Activated CD4-positive, alpha-beta T cell treated with anti-CD3 and anti-CD28 coated beads for 36 hours (primary cell): ENCODE measurements around the gene SMC6. TPM values are rescaled to one million over a fixed set of nuclear protein-coding genes. Genes with fewer than 3 reads are reported as not detected.

Experiments
- ATAC-seq: fragments of 200-7000 bp; cut with Tn5 transposase; one replicate; pipeline ENCODE4 v1.10.0; 2021; ENCODE audit warnings: mild to moderate bottlenecking, moderate library complexity
- CTCF ChIA-PET: fragments of 350-600 bp; sonication (Branson Sonifier 250); formaldehyde crosslinking; loops from one replicate; lab custom pipeline; 2021; ENCODE audit warnings: antibody characterized with exemption; lab: Charles Lee
- POLR2A ChIA-PET: fragments of 350-600 bp; sonication (Branson Sonifier 250); formaldehyde crosslinking; loops from one replicate; lab custom pipeline; 2021; ENCODE audit warnings: antibody characterized with exemption, inconsistent platforms; lab: Charles Lee
- DNase-seq: peaks from one replicate; pipeline ENCODE4 v3.0.0-alpha.2; 2020
- H3K27ac Mint-ChIP-seq: one replicate; pipeline ENCODE4 v1.8.0; 2021; ENCODE audit warnings: mixed read lengths
- H3K27me3 Mint-ChIP-seq: one replicate; pipeline ENCODE4 v1.8.0; 2021; ENCODE audit warnings: mixed read lengths
- H3K36me3 Mint-ChIP-seq: one replicate; pipeline ENCODE4 v1.8.0; 2021; ENCODE audit warnings: low read depth, mixed read lengths
- H3K4me1 Mint-ChIP-seq: one replicate; pipeline ENCODE4 v1.8.0; 2021; ENCODE audit warnings: mixed read lengths
- H3K4me3 Mint-ChIP-seq: one replicate; pipeline ENCODE4 v1.8.0; 2021; ENCODE audit warnings: mild to moderate bottlenecking, moderate library complexity, mixed read lengths
- H3K9me3 Mint-ChIP-seq: one replicate; pipeline ENCODE4 v1.8.0; 2021; ENCODE audit warnings: low read depth, mixed read lengths
- intact Hi-C, 2 experiments: fragments of 100-400 bp; cut with DNase I in 1 of 2; cut with micrococcal nuclease in 1 of 2; formaldehyde crosslinking; loops; one replicate each; pipeline versions ENCODE4 v1.14.2 to v1.15.1; 2022 to 2024; cut with DNase I, micrococcal nuclease
- total RNA-seq, 2 experiments: library from RNA; stranded (reverse); gene quantifications; one replicate each; pipeline ENCODE4 v1.2.3, GENCODE V29; 2021

Gene SMC6
- total RNA-seq, 2 experiments from 2014 or later, result 25.4 to 26.3 TPM

GRCh38 chr2:17628349-17629261 is 125.0 kb downstream of the SMC6 start:
- Mint-ChIP-seq H3K27me3 (peaks cover 3% of the 10 kb centered on the region), H3K4me3 (no peak overlapping the region), H3K4me1 (no peaks in the 10 kb centered on the region), H3K36me3 (no peaks in the 10 kb centered on the region), H3K27ac (no peak overlapping the region), H3K9me3 (no peaks in the 10 kb centered on the region)
- intact Hi-C loops, result no loop called here
- ATAC-seq (no peak), DNase-seq (no peak)
- POLR2A ChIA-PET, result no interaction called here
- CTCF ChIA-PET, result interaction anchor here (1.0 kb wide), 1 partner anchor 17 kb away, joined by 3 read pairs; no protein-coding TSS in a partner anchor

GRCh38 chr2:17627434-17627833 is 126.2 kb downstream of the SMC6 start:
- DNase-seq (no peak), ATAC-seq (no peak)
- intact Hi-C loops, result no loop called here
- Mint-ChIP-seq H3K4me3 (no peak overlapping the region), H3K36me3 (no peaks in the 10 kb centered on the region), H3K27ac (no peak overlapping the region), H3K27me3 (peaks cover 7% of the 10 kb centered on the region), H3K9me3 (no peaks in the 10 kb centered on the region), H3K4me1 (no peaks in the 10 kb centered on the region)
- ChIA-PET CTCF (interaction anchor here (0.6 kb wide), 1 partner anchor 44 kb away, joined by 3 read pairs; no protein-coding TSS in a partner anchor), POLR2A (no interaction called here)

GRCh38 chr2:17626986-17627385 is 126.6 kb downstream of the SMC6 start:
- no peak overlapping the region for H3K27ac Mint-ChIP-seq
- DNase-seq (no peak), ATAC-seq (no peak)
- no peaks in the 10 kb centered on the region for H3K9me3 Mint-ChIP-seq
- H3K4me1 Mint-ChIP-seq, result no peaks in the 10 kb centered on the region
- ChIA-PET CTCF (interaction anchor here (0.6 kb wide), 1 partner anchor 44 kb away, joined by 3 read pairs; no protein-coding TSS in a partner anchor), POLR2A (no interaction called here)
- H3K4me3 Mint-ChIP-seq, result no peak overlapping the region
- H3K36me3 Mint-ChIP-seq, result no peaks in the 10 kb centered on the region
- intact Hi-C loops, result no loop called here
- peaks cover 7% of the 10 kb centered on the region for H3K27me3 Mint-ChIP-seq

GRCh38 chr2:17625446-17625845 is 128.2 kb downstream of the SMC6 start:
- intact Hi-C loops, result no loop called here
- ATAC-seq (no peak), DNase-seq (no peak)
- Mint-ChIP-seq H3K9me3 (no peaks in the 10 kb centered on the region), H3K27ac (no peak overlapping the region), H3K27me3 (peaks cover 12% of the 10 kb centered on the region), H3K36me3 (no peaks in the 10 kb centered on the region), H3K4me3 (no peak overlapping the region), H3K4me1 (no peaks in the 10 kb centered on the region)
- POLR2A ChIA-PET, result no interaction called here
- CTCF ChIA-PET, result no interaction called here

GRCh38 chr2:17621781-17622180 is 131.8 kb downstream of the SMC6 start:
- H3K27me3 Mint-ChIP-seq, result peaks cover 15% of the 10 kb centered on the region
- intact Hi-C loops, result no loop called here
- ATAC-seq (no peak), DNase-seq (no peak)
- H3K4me1 Mint-ChIP-seq, result no peaks in the 10 kb centered on the region
- no peak overlapping the region for H3K4me3 Mint-ChIP-seq
- no peaks in the 10 kb centered on the region for H3K36me3 Mint-ChIP-seq
- POLR2A ChIA-PET, result no interaction called here
- no peaks in the 10 kb centered on the region for H3K9me3 Mint-ChIP-seq
- CTCF ChIA-PET, result no interaction called here
- H3K27ac Mint-ChIP-seq, result no peak overlapping the region

- Mint-ChIP-seq H3K4me1 (no peaks in the 10 kb centered on the region), H3K9me3 (no peaks in the 10 kb centered on the region), H3K4me3 (no peak overlapping the region), H3K27me3 (peaks cover 15% of the 10 kb centered on the region), H3K27ac (no peak overlapping the region), H3K36me3 (no peaks in the 10 kb centered on the region)
- ChIA-PET CTCF (no interaction called here), POLR2A (no interaction called here)
- ATAC-seq (no peak), DNase-seq (no peak)
- intact Hi-C loops, result no loop called here
Observed at GRCh38 chr2:17620841-17621240, 132.8 kb downstream of the SMC6 start.

- peaks cover 15% of the 10 kb centered on the region for H3K27me3 Mint-ChIP-seq
- DNase-seq, result no peak
- no peak overlapping the region for H3K4me3 Mint-ChIP-seq
- H3K9me3 Mint-ChIP-seq, result no peaks in the 10 kb centered on the region
- H3K27ac Mint-ChIP-seq, result no peak overlapping the region
- no peak for ATAC-seq
- no peaks in the 10 kb centered on the region for H3K4me1 Mint-ChIP-seq
- POLR2A ChIA-PET, result no interaction called here
- no peaks in the 10 kb centered on the region for H3K36me3 Mint-ChIP-seq
- CTCF ChIA-PET, result no interaction called here
- intact Hi-C loops, result no loop called here
Observed at GRCh38 chr2:17620280-17620679, 133.3 kb downstream of the SMC6 start.

- intact Hi-C loops, result no loop called here
- DNase-seq (no peak), ATAC-seq (no peak)
- Mint-ChIP-seq H3K27ac (no peak overlapping the region), H3K27me3 (peaks cover 12% of the 10 kb centered on the region), H3K4me1 (no peaks in the 10 kb centered on the region), H3K4me3 (no peak overlapping the region), H3K9me3 (no peaks in the 10 kb centered on the region), H3K36me3 (no peaks in the 10 kb centered on the region)
- CTCF ChIA-PET, result no interaction called here
- POLR2A ChIA-PET, result no interaction called here
Observed at GRCh38 chr2:17617955-17618354, 135.7 kb downstream of the SMC6 start.

- Mint-ChIP-seq H3K27ac (no peak overlapping the region), H3K4me1 (no peaks in the 10 kb centered on the region), H3K4me3 (no peak overlapping the region), H3K27me3 (peaks cover 8% of the 10 kb centered on the region), H3K36me3 (no peaks in the 10 kb centered on the region), H3K9me3 (no peaks in the 10 kb centered on the region)
- ChIA-PET CTCF (no interaction called here), POLR2A (no interaction called here)
- ATAC-seq (no peak), DNase-seq (no peak)
- intact Hi-C loops, result no loop called here
Observed at GRCh38 chr2:17617516-17617915, 136.1 kb downstream of the SMC6 start.

GRCh38 chr2:17616405-17616804 is 137.2 kb downstream of the SMC6 start:
- ChIA-PET CTCF (interaction anchor here (1.1 kb wide), 1 partner anchor 30 kb away, joined by 3 read pairs; no protein-coding TSS in a partner anchor), POLR2A (no interaction called here)
- no peak overlapping the region for H3K4me3 Mint-ChIP-seq
- ATAC-seq (no peak), DNase-seq (no peak)
- H3K36me3 Mint-ChIP-seq, result no peaks in the 10 kb centered on the region
- no peaks in the 10 kb centered on the region for H3K9me3 Mint-ChIP-seq
- H3K4me1 Mint-ChIP-seq, result no peaks in the 10 kb centered on the region
- H3K27me3 Mint-ChIP-seq, result peaks cover 4% of the 10 kb centered on the region
- H3K27ac Mint-ChIP-seq, result no peak overlapping the region
- intact Hi-C loops, result no loop called here

GRCh38 chr2:17615728-17616351 is 137.8 kb downstream of the SMC6 start:
- ChIA-PET POLR2A (no interaction called here), CTCF (interaction anchor here (1.1 kb wide), 1 partner anchor 30 kb away, joined by 3 read pairs; no protein-coding TSS in a partner anchor)
- H3K27ac Mint-ChIP-seq, result no peak overlapping the region
- H3K27me3 Mint-ChIP-seq, result peaks cover 4% of the 10 kb centered on the region
- H3K4me3 Mint-ChIP-seq, result no peak overlapping the region
- ATAC-seq, result no peak
- DNase-seq, result no peak
- H3K4me1 Mint-ChIP-seq, result no peaks in the 10 kb centered on the region
- no peaks in the 10 kb centered on the region for H3K36me3 Mint-ChIP-seq
- H3K9me3 Mint-ChIP-seq, result no peaks in the 10 kb centered on the region
- intact Hi-C loops, result no loop called here

GRCh38 chr2:17615147-17615546 is 138.5 kb downstream of the SMC6 start:
- H3K4me1 Mint-ChIP-seq, result no peaks in the 10 kb centered on the region
- H3K27me3 Mint-ChIP-seq, result peaks cover 2% of the 10 kb centered on the region
- H3K36me3 Mint-ChIP-seq, result no peaks in the 10 kb centered on the region
- no peak overlapping the region for H3K27ac Mint-ChIP-seq
- H3K4me3 Mint-ChIP-seq, result no peak overlapping the region
- intact Hi-C loops, result no loop called here
- DNase-seq (no peak), ATAC-seq (no peak)
- ChIA-PET CTCF (interaction anchor here (1.1 kb wide), 1 partner anchor 31 kb away, joined by 3 read pairs; no protein-coding TSS in a partner anchor), POLR2A (no interaction called here)
- H3K9me3 Mint-ChIP-seq, result no peaks in the 10 kb centered on the region
